Ishikawa (cell line): Measurements from ENCODE around the gene TRIM72.

Source experiments
- CREB1 ChIP-seq: IDR thresholded peaks from 2 replicates; pipeline ENCODE4 v1.6.1; 2012; ENCODE audit warnings: low read depth
- MAX ChIP-seq: IDR thresholded peaks from 2 replicates; pipeline ENCODE4 v1.6.1; 2012
- NFIC ChIP-seq: IDR thresholded peaks from 2 replicates; pipeline ENCODE4 v1.6.1; 2012
- TEAD4 ChIP-seq: IDR thresholded peaks from 2 replicates; pipeline ENCODE4 v1.6.1; 2012
- USF1 ChIP-seq: IDR thresholded peaks from 2 replicates; pipeline ENCODE4 v1.6.1; 2012

- TF ChIP-seq USF1 = no peak
- no peak for TF ChIP-seq CREB1
- TF ChIP-seq NFIC = no peak
- TF ChIP-seq TEAD4 = no peak
- no peak for TF ChIP-seq MAX
Measured at GRCh38 chr16:31258366-31258765, 44.4 kb downstream of the TRIM72 start.
